Spinal cord (tissue), 10 donors: ENCODE data around the gene CH25H. TPM values are rescaled to one million over a fixed set of nuclear protein-coding genes. Genes with fewer than 3 reads are reported as not detected.

Experiments used
- DNase-seq, 6 donors: peaks; one replicate each; pipeline versions ENCODE4 v3.0.0 to v3.0.0-alpha.2; 2013 to 2015; ENCODE audit warnings: low spot score in 6 of 6, low read depth in 4 of 6
- H3K27ac ChIP-seq: one replicate; pipeline ENCODE4 v1.5.1; 2013; ENCODE audit warnings: low read depth, low read length, control low read depth
- H3K27me3 ChIP-seq: one replicate; pipeline ENCODE4 v1.6.1; 2013; ENCODE audit warnings: low read length; ENCODE audit not compliant: control insufficient read depth, insufficient read depth
- H3K36me3 ChIP-seq: one replicate; pipeline ENCODE4 v1.6.1; 2013; ENCODE audit warnings: low read length; ENCODE audit not compliant: control insufficient read depth, insufficient read depth
- H3K4me1 ChIP-seq: one replicate; pipeline ENCODE4 v1.6.1; 2013; ENCODE audit warnings: low read length; ENCODE audit not compliant: control insufficient read depth, insufficient read depth
- H3K4me3 ChIP-seq: one replicate; pipeline ENCODE4 v1.5.1; 2013; ENCODE audit warnings: low read depth, low read length, control low read depth
- H3K9me3 ChIP-seq: one replicate; pipeline ENCODE4 v1.6.1; 2013; ENCODE audit warnings: low read length; ENCODE audit not compliant: control insufficient read depth, insufficient read depth
- WGBS: methylation state at CpG from one replicate; pipeline ENCODE4 v1.1.5; 2013; ENCODE audit warnings: missing lambda C conversion rate; ENCODE audit not compliant: insufficient coverage; 5-methylcytosine and 5-hydroxymethylcytosine counted together
- polyA plus RNA-seq, 2 donors: library from polyadenylated mRNA; unstranded; fragments of 120-200 nt; gene quantifications; one replicate each; pipeline ENCODE4 v1.2.1, GENCODE V29; 2013; ENCODE audit not compliant: insufficient read length in 2 of 2
- total RNA-seq, 2 donors: library from RNA; depleted of rRNA in 1 of 2; stranded (reverse); fragments of 120-200 nt in 1 of 2; fragments of >200 nt in 1 of 2; gene quantifications; one replicate each; pipeline versions ENCODE4 v1.2.3 to v1.2.4, GENCODE V29; 2013 to 2014
- donor health status: healthy.

The CH25H gene
- total and polyA plus RNA-seq, 4 donors = 0.83 to 3.9 (median 1.6) TPM

DNA sequence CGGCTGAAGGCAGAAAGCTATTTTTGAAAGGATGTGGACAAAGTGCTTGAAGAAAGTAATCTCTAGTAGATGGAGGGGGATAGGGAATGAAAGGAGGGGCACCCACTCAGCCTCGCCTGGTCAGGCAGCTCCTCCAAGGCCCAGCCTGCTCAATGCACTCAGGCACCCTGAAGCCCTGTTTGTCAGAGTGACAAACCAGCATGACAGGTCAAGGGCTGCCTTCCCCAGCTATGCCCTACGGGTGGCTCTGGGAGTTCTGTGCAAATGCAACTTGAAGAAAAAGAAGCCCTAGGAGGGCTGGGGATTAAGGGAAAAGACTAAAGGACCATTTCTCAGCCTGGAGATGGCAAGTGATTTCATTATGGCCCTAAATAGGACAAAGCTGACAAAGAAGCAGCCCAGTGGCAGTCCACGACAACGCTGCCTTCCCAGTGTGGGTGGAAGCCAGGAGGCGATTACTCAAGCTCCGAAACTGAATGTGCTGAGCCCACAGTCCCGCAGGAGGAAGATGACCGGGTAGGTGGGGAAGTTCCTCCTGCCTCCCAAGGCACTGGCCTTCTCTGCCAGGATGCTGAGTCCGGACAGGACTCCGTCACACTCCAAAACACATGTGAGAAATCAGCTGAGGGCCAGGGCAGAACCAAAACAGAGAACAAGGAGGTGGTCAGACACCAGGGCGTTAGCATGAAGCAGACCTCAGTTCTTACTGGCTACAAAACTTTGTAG is 28.1 kb upstream of the CH25H start:
- no peaks in the 10 kb centered on the region for H3K27me3 ChIP-seq
- peak in 1 of 6 donors; percentile 32 for DNase-seq
- no peak overlapping the region for H3K27ac ChIP-seq
- H3K4me1 ChIP-seq = no peaks in the 10 kb centered on the region
- peaks cover 12% of the 10 kb centered on the region for H3K36me3 ChIP-seq
- H3K9me3 ChIP-seq = no peaks in the 10 kb centered on the region
- 55% methylated on average over 10 of the region's 12 CpGs for WGBS
- no peak overlapping the region for H3K4me3 ChIP-seq

DNA sequence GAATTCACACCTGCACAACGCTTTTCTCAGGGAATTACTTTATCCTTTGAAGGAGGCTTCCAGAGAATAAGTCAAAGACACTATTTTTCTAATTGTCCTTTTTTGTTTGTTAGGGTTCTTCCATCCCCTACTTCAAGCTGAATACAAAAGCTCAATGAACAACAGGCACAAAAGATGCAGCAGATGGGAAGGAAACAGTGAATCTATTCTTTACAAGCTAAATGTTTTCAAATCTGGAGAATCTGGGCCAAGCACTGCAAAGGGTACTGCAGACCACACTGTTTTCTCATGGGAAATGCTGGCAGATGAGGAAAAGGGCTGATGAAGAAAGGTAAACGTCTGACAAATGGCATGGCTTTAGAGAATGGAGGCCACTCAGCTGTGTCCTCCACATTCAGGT is 25.9 kb upstream of the CH25H start:
- H3K36me3 ChIP-seq = peaks cover 5% of the 10 kb centered on the region
- H3K4me1 ChIP-seq = no peaks in the 10 kb centered on the region
- no peaks in the 10 kb centered on the region for H3K27me3 ChIP-seq
- H3K4me3 ChIP-seq = no peak overlapping the region
- WGBS = 22% methylated on average over 1 of the region's 2 CpGs
- H3K27ac ChIP-seq = no peak overlapping the region
- no peaks in the 10 kb centered on the region for H3K9me3 ChIP-seq
- DNase-seq = peak in 1 of 6 donors; percentile 13

DNA sequence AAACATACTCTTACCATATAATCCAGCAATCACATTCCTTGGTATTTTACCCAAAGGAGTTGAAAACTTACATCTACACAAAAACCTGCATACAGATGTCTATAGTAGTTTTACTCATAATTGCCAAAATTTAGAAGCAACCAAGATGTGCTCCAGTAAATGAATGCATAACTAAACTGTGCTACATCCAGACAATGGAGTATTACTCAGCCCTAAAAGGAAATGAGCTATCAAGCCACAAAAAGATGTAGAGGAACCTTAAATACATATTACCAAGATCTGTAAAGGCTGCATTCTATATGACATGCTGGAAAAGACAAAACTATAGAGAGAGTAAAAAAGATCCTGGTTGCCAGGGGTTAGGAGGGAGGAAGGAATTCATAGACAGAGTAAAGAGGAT is 21.8 kb upstream of the CH25H start:
- DNase-seq = no peak
- no peaks in the 10 kb centered on the region for H3K9me3 ChIP-seq
- H3K27ac ChIP-seq = no peak overlapping the region
- peaks cover 3% of the 10 kb centered on the region for H3K36me3 ChIP-seq
- no peaks in the 10 kb centered on the region for H3K27me3 ChIP-seq
- no peak overlapping the region for H3K4me3 ChIP-seq
- H3K4me1 ChIP-seq = no peaks in the 10 kb centered on the region

DNA sequence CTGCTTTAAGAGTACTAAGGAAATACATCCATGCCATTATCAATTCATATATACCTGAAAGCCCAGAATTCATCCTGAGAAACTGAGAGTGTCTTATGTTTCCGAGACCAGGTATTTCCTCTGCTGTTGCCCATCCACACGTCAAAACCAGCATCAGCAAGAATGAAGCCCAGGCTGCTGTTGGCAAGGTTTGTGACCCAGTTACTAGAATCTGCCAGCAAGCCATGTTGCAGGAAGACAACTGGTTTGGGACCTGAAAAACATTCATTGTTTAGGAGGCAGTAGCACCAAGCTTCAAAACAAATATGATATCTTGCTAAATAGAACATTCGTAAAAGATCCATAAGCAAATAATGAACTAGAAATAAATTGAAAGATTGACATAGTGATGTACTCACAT is 21.0 kb upstream of the CH25H start:
- DNase-seq = no peak
- Histone ChIP-seq H3K27me3 (no peaks in the 10 kb centered on the region), H3K9me3 (no peaks in the 10 kb centered on the region), H3K4me3 (no peak overlapping the region), H3K36me3 (peaks cover 3% of the 10 kb centered on the region), H3K27ac (no peak overlapping the region), H3K4me1 (no peaks in the 10 kb centered on the region)
- 69% methylated on average over 2 of the region's 3 CpGs for WGBS

DNA sequence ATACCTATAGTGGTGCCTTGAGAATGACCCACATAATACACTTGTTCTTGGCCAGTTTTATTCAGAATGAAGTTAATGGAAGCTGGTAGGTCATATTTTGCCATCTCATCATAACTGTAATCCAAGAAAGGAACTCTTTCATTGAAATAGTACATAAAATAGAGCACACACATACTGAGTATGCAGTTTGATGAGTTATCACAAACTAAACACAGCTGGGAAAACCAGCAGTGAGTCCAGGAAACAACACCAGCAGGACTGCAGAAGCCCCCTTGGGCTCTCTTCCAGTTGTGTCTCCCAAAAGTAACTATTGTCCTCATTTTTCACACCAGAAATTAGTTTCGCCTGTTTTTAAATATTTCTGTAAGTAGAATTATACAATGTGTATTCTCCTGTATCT is 19.8 kb upstream of the CH25H start:
- WGBS = no CpG with 5 or more reads among the region's 1 CpG
- H3K4me1 ChIP-seq = no peaks in the 10 kb centered on the region
- H3K27me3 ChIP-seq = no peaks in the 10 kb centered on the region
- DNase-seq = no peak
- H3K9me3 ChIP-seq = no peaks in the 10 kb centered on the region
- H3K36me3 ChIP-seq = peaks cover 3% of the 10 kb centered on the region
- H3K27ac ChIP-seq = no peak overlapping the region
- H3K4me3 ChIP-seq = no peak overlapping the region

DNA sequence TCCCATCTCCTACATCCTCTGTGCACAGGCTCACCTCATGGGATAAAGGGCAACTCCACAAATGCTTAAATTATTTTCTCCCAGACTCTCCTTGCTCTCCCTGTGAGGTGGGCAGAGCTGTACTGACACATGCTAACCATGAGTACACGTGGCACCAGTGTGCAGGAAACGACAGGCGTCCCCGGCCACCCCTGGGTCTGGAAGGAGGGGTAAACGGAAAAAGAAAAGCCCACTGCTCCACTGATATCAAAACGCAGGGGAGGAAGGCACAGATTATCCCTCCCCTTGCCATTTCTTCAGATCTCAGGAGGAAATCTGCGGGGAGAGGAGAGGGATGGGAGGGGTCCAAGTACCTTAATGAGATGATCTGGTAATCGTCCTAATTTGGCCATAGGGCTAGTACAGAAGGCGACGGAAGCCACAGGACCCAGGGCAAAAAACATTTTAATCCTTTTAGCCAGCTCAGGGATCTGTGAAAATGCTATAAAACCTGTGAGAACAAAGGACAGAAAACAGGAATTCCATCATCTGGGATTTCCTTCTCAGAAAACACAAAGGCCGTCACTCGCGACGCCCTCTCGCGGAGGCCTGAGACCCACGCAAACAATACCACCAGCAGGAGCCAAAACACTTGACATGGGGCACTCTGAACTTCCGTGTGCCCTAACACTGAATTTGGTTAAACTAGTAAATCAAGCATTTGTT is 17.8 kb upstream of the CH25H start:
- Histone ChIP-seq H3K4me3 (no peak overlapping the region), H3K4me1 (peaks cover 2% of the 10 kb centered on the region), H3K27me3 (no peaks in the 10 kb centered on the region), H3K36me3 (peaks cover 3% of the 10 kb centered on the region), H3K9me3 (no peaks in the 10 kb centered on the region), H3K27ac (peak overlapping the region; percentile 7)
- peak in 2 of 6 donors; percentile 62 to 80 for DNase-seq
- 47% methylated on average over 6 of the region's 18 CpGs for WGBS

DNA sequence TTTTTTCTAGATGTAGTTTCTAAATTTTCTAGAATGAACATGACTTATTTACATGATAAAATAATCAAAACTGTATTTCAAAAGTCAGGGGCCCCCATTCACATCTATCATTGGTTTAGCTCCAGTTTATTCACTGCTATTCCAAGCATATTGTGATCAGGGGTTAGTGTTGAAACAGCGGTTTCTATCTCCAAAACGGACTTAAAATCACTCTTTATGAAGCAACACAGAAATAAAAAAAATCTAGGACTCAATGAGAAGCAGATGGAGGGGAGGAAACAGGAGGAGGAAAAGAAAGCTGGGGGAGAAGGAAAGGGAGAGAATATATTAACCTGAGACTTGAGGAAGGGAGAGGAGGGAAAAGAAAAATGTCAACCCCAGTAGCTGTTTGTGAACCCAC is 14.8 kb upstream of the CH25H start:
- no peak overlapping the region for H3K27ac ChIP-seq
- DNase-seq = no peak
- H3K27me3 ChIP-seq = no peaks in the 10 kb centered on the region
- H3K4me1 ChIP-seq = peaks cover 7% of the 10 kb centered on the region
- H3K4me3 ChIP-seq = no peak overlapping the region
- WGBS = no CpG with 5 or more reads among the region's 2 CpGs
- H3K36me3 ChIP-seq = peaks cover 4% of the 10 kb centered on the region
- H3K9me3 ChIP-seq = no peaks in the 10 kb centered on the region

DNA sequence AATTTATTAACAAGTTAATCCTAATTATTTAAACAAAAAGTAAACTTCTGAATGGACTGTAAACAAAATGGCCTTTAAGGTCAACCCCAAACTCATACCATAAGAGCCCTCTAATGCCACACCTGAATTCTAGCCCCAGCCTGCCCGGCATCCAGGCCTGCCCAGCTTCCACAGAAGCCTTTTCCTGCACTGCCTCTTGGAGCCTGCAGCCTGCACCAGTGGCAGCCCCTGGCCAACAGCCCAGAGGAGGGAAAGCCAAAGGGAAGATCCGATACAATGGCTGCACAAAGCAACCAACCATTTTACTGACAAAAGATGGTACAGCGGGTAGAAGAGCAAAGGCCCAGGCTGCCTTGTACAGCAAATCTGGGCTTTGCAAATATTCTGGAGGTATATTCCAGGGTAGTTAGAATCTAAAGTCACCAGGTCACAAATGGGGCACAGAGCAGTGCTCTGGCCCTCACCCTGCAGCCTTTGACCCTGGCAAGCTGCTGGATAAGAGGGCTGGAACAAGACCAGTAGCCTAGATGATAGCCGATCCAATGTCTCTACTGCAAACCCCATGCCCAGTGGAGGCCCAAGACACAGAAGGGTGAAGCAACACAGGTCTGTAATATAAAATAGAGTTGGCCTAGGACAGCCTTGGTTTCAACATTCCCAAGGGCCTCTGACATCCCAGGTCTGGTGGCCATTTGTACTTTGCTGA is 12.5 kb upstream of the CH25H start:
- Histone ChIP-seq H3K36me3 (peaks cover 4% of the 10 kb centered on the region), H3K27ac (no peak overlapping the region), H3K27me3 (no peaks in the 10 kb centered on the region), H3K9me3 (no peaks in the 10 kb centered on the region), H3K4me3 (no peak overlapping the region), H3K4me1 (peaks cover 7% of the 10 kb centered on the region)
- DNase-seq = peak in 2 of 6 donors; percentile 37 to 52
- 55% methylated on average over 1 of the region's 4 CpGs for WGBS

DNA sequence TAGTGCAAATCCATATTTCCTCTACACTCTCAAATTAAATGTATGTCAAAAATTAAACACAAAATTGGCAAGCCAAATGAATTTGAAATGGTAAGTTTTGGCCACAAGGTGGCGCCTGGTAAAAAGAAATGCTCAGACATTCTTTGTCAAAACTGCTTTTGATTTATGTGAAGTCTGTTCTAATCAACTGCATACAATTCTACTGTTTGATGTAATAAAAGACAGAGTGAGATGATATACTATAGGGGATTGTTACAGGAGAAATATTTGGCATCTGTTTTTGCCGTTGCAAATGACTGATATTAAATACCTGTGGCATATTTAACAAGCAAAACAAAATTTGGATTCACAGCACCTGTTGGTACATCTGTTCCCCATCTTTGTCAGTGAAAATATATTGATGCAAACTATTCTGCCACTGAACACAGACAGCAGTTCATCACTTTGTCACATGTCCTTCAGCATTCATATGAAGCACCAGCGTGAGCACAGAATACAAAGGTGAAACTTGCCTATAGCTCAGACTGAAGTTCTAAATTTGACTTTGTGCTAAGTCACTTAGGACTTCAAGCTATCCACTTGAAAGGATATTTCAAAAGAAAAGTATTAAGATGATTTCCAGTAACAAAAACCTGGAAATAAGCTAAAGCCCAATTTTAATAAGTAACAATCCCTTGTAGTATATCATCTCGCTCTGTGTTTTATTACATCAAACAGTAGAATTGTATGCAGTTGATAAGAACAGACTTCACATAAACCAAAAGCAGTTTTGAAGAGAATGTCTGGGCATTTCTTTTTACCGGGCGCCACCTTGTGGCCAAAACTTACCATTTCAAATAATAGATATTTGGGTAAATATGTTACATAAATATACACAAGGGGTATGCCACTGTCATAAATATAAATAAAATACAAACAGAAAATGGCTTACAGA is 10.2 kb upstream of the CH25H start:
- no peaks in the 10 kb centered on the region for H3K9me3 ChIP-seq
- no peak overlapping the region for H3K4me3 ChIP-seq
- peaks cover 4% of the 10 kb centered on the region for H3K36me3 ChIP-seq
- H3K4me1 ChIP-seq = peaks cover 7% of the 10 kb centered on the region
- H3K27me3 ChIP-seq = no peaks in the 10 kb centered on the region
- WGBS = no CpG with 5 or more reads among the region's 6 CpGs
- H3K27ac ChIP-seq = peak overlapping the region; percentile 47
- peak in 2 of 6 donors; percentile 83 to 89 for DNase-seq
